Kidney epithelial cell (primary cell): ENCODE measurements around the gene MTRR. TPM values are rescaled to one million over a fixed set of nuclear protein-coding genes. Genes with fewer than 3 reads are reported as not detected.
A peak's percentile ranks its signal among the peaks of the same experiment; 100 is the strongest.

Experiments used
- DNase-seq: peaks from one replicate; pipeline ENCODE4 v3.0.0-alpha.2; 2010; ENCODE audit warnings: low read depth
- H3K27me3 ChIP-seq: 2 replicates; pipeline ENCODE4 v1.6.0; 2011; ENCODE audit warnings: low read length; ENCODE audit not compliant: control insufficient read depth, insufficient read depth
- H3K36me3 ChIP-seq: 2 replicates; pipeline ENCODE4 v1.5.1; 2011; ENCODE audit warnings: low read length; ENCODE audit not compliant: control insufficient read depth, insufficient read depth
- H3K4me3 ChIP-seq: 2 replicates; pipeline ENCODE4 v1.5.1; 2011; ENCODE audit warnings: low read depth, mild to moderate bottlenecking, control low read depth, low read length
- CTCF ChIP-seq: IDR thresholded peaks from 2 replicates; pipeline ENCODE4 v1.5.1; 2011; ENCODE audit warnings: mild to moderate bottlenecking, moderate library complexity, low read length, control low read depth, inconsistent platforms; ENCODE audit not compliant: insufficient read depth, poor library complexity, severe bottlenecking
- total RNA-seq: library from RNA; depleted of rRNA; stranded (reverse); fragments of >200 nt; gene quantifications from 2 replicates; pipeline ENCODE4 v1.2.3, GENCODE V29; 2015

The MTRR gene
- total RNA-seq, 1 donor from 2014 or later: 23.6 TPM

GRCh38 chr5:7872517-7873130, 3.7 kb downstream of the MTRR start:
- no peak overlapping the region for H3K4me3 ChIP-seq
- TF ChIP-seq CTCF: no peak
- H3K36me3 ChIP-seq: no peaks in the 10 kb centered on the region
- no peaks in the 10 kb centered on the region for H3K27me3 ChIP-seq
- no peak for DNase-seq

GRCh38 chr5:7873216-7873615, 4.3 kb downstream of the MTRR start:
- no peak for TF ChIP-seq CTCF
- Histone ChIP-seq H3K36me3 (no peaks in the 10 kb centered on the region), H3K27me3 (no peaks in the 10 kb centered on the region), H3K4me3 (no peak overlapping the region)
- DNase-seq: no peak

GRCh38 chr5:7874639-7875038, 5.7 kb downstream of the MTRR start:
- Histone ChIP-seq H3K27me3 (no peaks in the 10 kb centered on the region), H3K36me3 (no peaks in the 10 kb centered on the region), H3K4me3 (no peak overlapping the region)
- no peak for TF ChIP-seq CTCF
- no peak for DNase-seq

GRCh38 chr5:7875151-7875550, 6.2 kb downstream of the MTRR start:
- Histone ChIP-seq H3K36me3 (no peaks in the 10 kb centered on the region), H3K27me3 (no peaks in the 10 kb centered on the region), H3K4me3 (no peak overlapping the region)
- no peak for DNase-seq
- no peak for TF ChIP-seq CTCF

- Histone ChIP-seq H3K4me3 (no peak overlapping the region), H3K36me3 (no peaks in the 10 kb centered on the region), H3K27me3 (no peaks in the 10 kb centered on the region)
- no peak for TF ChIP-seq CTCF
- peak; percentile 26 for DNase-seq
Observed at GRCh38 chr5:7876867-7877266, 7.9 kb downstream of the MTRR start.

- DNase-seq: peak; percentile 21
- Histone ChIP-seq H3K4me3 (no peak overlapping the region), H3K27me3 (no peaks in the 10 kb centered on the region), H3K36me3 (peaks cover 1% of the 10 kb centered on the region)
- no peak for TF ChIP-seq CTCF
Observed at GRCh38 chr5:7877851-7878250, 8.9 kb downstream of the MTRR start.
